GM23338 (cell line): ENCODE data around the gene DCHS1. TPM values are rescaled to one million over a fixed set of nuclear protein-coding genes. Genes with fewer than 3 reads are reported as not detected.

Experiments
- ATAC-seq: fragments of 200-7000 bp; cut with Tn5 transposase; 3 replicates; pipeline ENCODE4 v1.9.1; 2020
- DNase-seq: peaks from one replicate; pipeline ENCODE4 v3.0.0-alpha.2; 2015; ENCODE audit warnings: low spot score
- H2AFZ ChIP-seq: fragments of 200-600 bp; sonication (generic); 2 replicates; pipeline ENCODE4 v1.8.0; 2016; ENCODE audit warnings: antibody characterized with exemption, mild to moderate bottlenecking, moderate library complexity
- H3F3A ChIP-seq: fragments of 200-600 bp; sonication (generic); replicated peaks from 2 replicates; pipeline ENCODE4 v1.8.0; 2017; ENCODE audit warnings: antibody characterized with exemption, mixed run types, low read depth
- H3K27ac ChIP-seq: fragments of 200-600 bp; sonication (generic); 2 replicates; pipeline ENCODE4 v1.6.1; 2016; ENCODE audit warnings: low read depth
- H3K27me3 ChIP-seq: fragments of 200-600 bp; sonication (generic); 2 replicates; pipeline ENCODE4 v1.8.0; 2016; ENCODE audit warnings: mild to moderate bottlenecking, mixed run types, moderate library complexity; ENCODE audit not compliant: insufficient read depth
- H3K36me3 ChIP-seq: fragments of 200-600 bp; sonication (generic); 2 replicates; pipeline ENCODE4 v1.8.0; 2016; ENCODE audit warnings: mild to moderate bottlenecking; ENCODE audit not compliant: insufficient read depth
- H3K4me1 ChIP-seq: fragments of 200-600 bp; sonication (generic); 2 replicates; pipeline ENCODE4 v1.8.0; 2016; ENCODE audit warnings: mild to moderate bottlenecking, moderate library complexity; ENCODE audit not compliant: insufficient read depth
- H3K4me2 ChIP-seq: fragments of 200-600 bp; sonication (generic); 2 replicates; pipeline ENCODE4 v1.7.1; 2017; ENCODE audit warnings: mixed run types
- H3K4me3 ChIP-seq: fragments of 200-600 bp; sonication (generic); 2 replicates; pipeline ENCODE4 v1.6.1; 2016; ENCODE audit warnings: mixed run types
- H3K79me2 ChIP-seq: fragments of 200-600 bp; sonication (generic); replicated peaks from 2 replicates; pipeline ENCODE4 v1.8.0; 2017; ENCODE audit warnings: mild to moderate bottlenecking; ENCODE audit not compliant: insufficient read depth
- H3K9me2 ChIP-seq: fragments of 200-600 bp; sonication (generic); 2 replicates; pipeline ENCODE4 v1.8.0; 2017; ENCODE audit not compliant: insufficient read depth
- H4K20me1 ChIP-seq: fragments of 200-600 bp; sonication (generic); replicated peaks from 2 replicates; pipeline ENCODE4 v1.8.0; 2017; ENCODE audit warnings: mild to moderate bottlenecking; ENCODE audit not compliant: insufficient read depth
- H3K27ac Mint-ChIP-seq: 2 replicates; pipeline ENCODE4 v1.8.0; 2020; ENCODE audit warnings: inconsistent platforms, mild to moderate bottlenecking, moderate library complexity, mixed read lengths
- H3K27me3 Mint-ChIP-seq: 3 replicates; pipeline ENCODE4 v1.8.0; 2022; ENCODE audit warnings: low read depth, mild to moderate bottlenecking, moderate library complexity, mixed read lengths, inconsistent platforms; ENCODE audit not compliant: insufficient read depth, poor library complexity
- H3K36me3 Mint-ChIP-seq: 3 replicates; pipeline ENCODE4 v1.8.0; 2021; ENCODE audit warnings: low read depth, mild to moderate bottlenecking, inconsistent platforms, moderate library complexity, mixed read lengths
- H3K4me1 Mint-ChIP-seq: 3 replicates; pipeline ENCODE4 v1.8.0; 2020; ENCODE audit warnings: mild to moderate bottlenecking, inconsistent platforms, mixed read lengths
- H3K4me3 Mint-ChIP-seq: 3 replicates; pipeline ENCODE4 v1.8.0; 2021; ENCODE audit warnings: moderate library complexity, mild to moderate bottlenecking, inconsistent platforms, mixed read lengths
- H3K9me3 Mint-ChIP-seq: 3 replicates; pipeline ENCODE4 v1.8.0; 2020; ENCODE audit warnings: moderate library complexity, mild to moderate bottlenecking, inconsistent platforms, mixed read lengths
- CREB1 ChIP-seq: fragments of 250-450 bp; sonication (Bioruptor Pico); IDR thresholded peaks from 2 replicates; pipeline ENCODE4 v1.5.0; 2020; ENCODE audit warnings: low read depth, mild to moderate bottlenecking, moderate library complexity
- EZH2phosphoT487 ChIP-seq: fragments of 200-600 bp; sonication (generic); IDR thresholded peaks from one replicate; pipeline ENCODE4 v1.8.1; 2018; ENCODE audit warnings: antibody characterized with exemption; ENCODE audit not compliant: unreplicated experiment
- JUNB ChIP-seq: IDR thresholded peaks from one replicate; pipeline ENCODE4 v1.6.1; 2016; ENCODE audit warnings: antibody characterized with exemption; ENCODE audit not compliant: unreplicated experiment
- NANOG ChIP-seq: IDR thresholded peaks from 2 replicates; pipeline ENCODE4 v1.6.1; 2016; ENCODE audit warnings: antibody characterized with exemption, borderline replicate concordance
- POLR2AphosphoS5 ChIP-seq: IDR thresholded peaks from 2 replicates; pipeline ENCODE4 v1.6.1; 2016; ENCODE audit warnings: antibody characterized with exemption, low read depth
- STAT1 ChIP-seq: IDR thresholded peaks from one replicate; pipeline ENCODE4 v1.6.1; 2016; ENCODE audit warnings: antibody characterized with exemption; ENCODE audit not compliant: unreplicated experiment
- ZNF331 ChIP-seq: fragments of 250-450 bp; sonication (Bioruptor Pico); IDR thresholded peaks from 2 replicates; pipeline ENCODE4 v1.5.0; 2020; ENCODE audit warnings: low read depth, mild to moderate bottlenecking, moderate library complexity
- polyA plus RNA-seq: library from polyadenylated mRNA; unstranded; fragments of >200 nt; fragmentation: Nextera tagmentation; extraction: Ambion mirVana; gene quantifications from 2 replicates; pipeline ENCODE4 v1.2.1, GENCODE V29; 2016
- total RNA-seq: library from RNA; depleted of rRNA; stranded (reverse); fragments of >200 nt; shearing (Covaris generic); gene quantifications from 2 replicates; pipeline ENCODE4 v1.2.3, GENCODE V29; 2014
- TF ChIP-seq, protein P1 (sequence below): IDR thresholded peaks from one replicate; pipeline ENCODE4 v1.6.1; 2018; ENCODE audit warnings: antibody characterized with exemption; ENCODE audit not compliant: unreplicated experiment
- TF ChIP-seq, protein P2 (sequence below), 2 experiments: fragments of 200-600 bp in 1 of 2; sonication (generic) in 1 of 2; conservative IDR thresholded peaks; 2 replicates each; pipeline versions ENCODE4 v1.5.1 to v1.6.1; 2016 to 2017; ENCODE audit warnings: antibody characterized with exemption in 2 of 2, low read depth in 2 of 2, mild to moderate bottlenecking in 2 of 2, moderate library complexity in 1 of 2
- TF ChIP-seq, protein P3 (sequence below): fragments of 250-450 bp; sonication (Bioruptor Pico); IDR thresholded peaks from 2 replicates; pipeline ENCODE4 v1.5.0; 2020; ENCODE audit warnings: mild to moderate bottlenecking, moderate library complexity

DCHS1 gene
- total and polyA plus RNA-seq, 2 experiments from 2014 or later, result 2.3 to 20.7 TPM

DNA sequence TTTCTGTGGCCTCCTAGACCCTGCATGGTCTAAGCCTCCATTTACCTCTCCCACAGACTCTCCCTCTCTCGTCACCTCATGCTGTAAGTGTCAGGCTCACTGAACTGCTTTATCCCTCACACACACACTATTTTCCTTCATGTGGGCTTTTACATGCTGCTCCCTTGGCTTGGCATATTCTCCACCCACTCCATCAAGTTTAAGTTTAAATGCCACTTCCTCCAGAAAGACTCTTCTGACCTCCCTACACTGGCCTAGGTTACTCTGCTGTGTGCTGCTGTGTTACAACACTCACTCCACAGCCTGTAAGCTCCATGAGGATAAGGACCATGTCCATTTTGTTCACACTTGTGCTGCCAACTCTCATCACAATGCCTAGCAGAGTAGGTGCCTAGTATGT, 2.5 kb downstream of the DCHS1 start:
- no peak overlapping the region for H3K4me3 Mint-ChIP-seq
- peaks cover 63% of the 10 kb centered on the region for H3K27me3 ChIP-seq
- no peaks in the 10 kb centered on the region; the same call in 1 of the 2 replicates for H4K20me1 ChIP-seq
- H3K27ac ChIP-seq, result no peak overlapping the region
- no peaks in the 10 kb centered on the region for H3K79me2 ChIP-seq
- H3K9me2 ChIP-seq, result no peaks in the 10 kb centered on the region
- H3K4me1 ChIP-seq, result peaks cover 8% of the 10 kb centered on the region
- peaks cover 16% of the 10 kb centered on the region for H3K27me3 Mint-ChIP-seq
- peaks cover 10% of the 10 kb centered on the region; the same call in 1 of the 2 replicates for H3F3A ChIP-seq
- no peak for TF ChIP-seq JUNB
- TF ChIP-seq, protein P1, sequence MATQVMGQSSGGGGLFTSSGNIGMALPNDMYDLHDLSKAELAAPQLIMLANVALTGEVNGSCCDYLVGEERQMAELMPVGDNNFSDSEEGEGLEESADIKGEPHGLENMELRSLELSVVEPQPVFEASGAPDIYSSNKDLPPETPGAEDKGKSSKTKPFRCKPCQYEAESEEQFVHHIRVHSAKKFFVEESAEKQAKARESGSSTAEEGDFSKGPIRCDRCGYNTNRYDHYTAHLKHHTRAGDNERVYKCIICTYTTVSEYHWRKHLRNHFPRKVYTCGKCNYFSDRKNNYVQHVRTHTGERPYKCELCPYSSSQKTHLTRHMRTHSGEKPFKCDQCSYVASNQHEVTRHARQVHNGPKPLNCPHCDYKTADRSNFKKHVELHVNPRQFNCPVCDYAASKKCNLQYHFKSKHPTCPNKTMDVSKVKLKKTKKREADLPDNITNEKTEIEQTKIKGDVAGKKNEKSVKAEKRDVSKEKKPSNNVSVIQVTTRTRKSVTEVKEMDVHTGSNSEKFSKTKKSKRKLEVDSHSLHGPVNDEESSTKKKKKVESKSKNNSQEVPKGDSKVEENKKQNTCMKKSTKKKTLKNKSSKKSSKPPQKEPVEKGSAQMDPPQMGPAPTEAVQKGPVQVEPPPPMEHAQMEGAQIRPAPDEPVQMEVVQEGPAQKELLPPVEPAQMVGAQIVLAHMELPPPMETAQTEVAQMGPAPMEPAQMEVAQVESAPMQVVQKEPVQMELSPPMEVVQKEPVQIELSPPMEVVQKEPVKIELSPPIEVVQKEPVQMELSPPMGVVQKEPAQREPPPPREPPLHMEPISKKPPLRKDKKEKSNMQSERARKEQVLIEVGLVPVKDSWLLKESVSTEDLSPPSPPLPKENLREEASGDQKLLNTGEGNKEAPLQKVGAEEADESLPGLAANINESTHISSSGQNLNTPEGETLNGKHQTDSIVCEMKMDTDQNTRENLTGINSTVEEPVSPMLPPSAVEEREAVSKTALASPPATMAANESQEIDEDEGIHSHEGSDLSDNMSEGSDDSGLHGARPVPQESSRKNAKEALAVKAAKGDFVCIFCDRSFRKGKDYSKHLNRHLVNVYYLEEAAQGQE, result no peak
- TF ChIP-seq, protein P2, sequence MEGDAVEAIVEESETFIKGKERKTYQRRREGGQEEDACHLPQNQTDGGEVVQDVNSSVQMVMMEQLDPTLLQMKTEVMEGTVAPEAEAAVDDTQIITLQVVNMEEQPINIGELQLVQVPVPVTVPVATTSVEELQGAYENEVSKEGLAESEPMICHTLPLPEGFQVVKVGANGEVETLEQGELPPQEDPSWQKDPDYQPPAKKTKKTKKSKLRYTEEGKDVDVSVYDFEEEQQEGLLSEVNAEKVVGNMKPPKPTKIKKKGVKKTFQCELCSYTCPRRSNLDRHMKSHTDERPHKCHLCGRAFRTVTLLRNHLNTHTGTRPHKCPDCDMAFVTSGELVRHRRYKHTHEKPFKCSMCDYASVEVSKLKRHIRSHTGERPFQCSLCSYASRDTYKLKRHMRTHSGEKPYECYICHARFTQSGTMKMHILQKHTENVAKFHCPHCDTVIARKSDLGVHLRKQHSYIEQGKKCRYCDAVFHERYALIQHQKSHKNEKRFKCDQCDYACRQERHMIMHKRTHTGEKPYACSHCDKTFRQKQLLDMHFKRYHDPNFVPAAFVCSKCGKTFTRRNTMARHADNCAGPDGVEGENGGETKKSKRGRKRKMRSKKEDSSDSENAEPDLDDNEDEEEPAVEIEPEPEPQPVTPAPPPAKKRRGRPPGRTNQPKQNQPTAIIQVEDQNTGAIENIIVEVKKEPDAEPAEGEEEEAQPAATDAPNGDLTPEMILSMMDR (conservative IDR thresholded peaks at IDR 0.05; ENCODE audit: low read depth in 2 of 2), result no peak
- no peak for TF ChIP-seq ZNF331 (CRISPR knock-in tag)
- TF ChIP-seq POLR2AphosphoS5, result no peak
- no peak for TF ChIP-seq CREB1 (CRISPR knock-in tag)
- TF ChIP-seq, protein P3, sequence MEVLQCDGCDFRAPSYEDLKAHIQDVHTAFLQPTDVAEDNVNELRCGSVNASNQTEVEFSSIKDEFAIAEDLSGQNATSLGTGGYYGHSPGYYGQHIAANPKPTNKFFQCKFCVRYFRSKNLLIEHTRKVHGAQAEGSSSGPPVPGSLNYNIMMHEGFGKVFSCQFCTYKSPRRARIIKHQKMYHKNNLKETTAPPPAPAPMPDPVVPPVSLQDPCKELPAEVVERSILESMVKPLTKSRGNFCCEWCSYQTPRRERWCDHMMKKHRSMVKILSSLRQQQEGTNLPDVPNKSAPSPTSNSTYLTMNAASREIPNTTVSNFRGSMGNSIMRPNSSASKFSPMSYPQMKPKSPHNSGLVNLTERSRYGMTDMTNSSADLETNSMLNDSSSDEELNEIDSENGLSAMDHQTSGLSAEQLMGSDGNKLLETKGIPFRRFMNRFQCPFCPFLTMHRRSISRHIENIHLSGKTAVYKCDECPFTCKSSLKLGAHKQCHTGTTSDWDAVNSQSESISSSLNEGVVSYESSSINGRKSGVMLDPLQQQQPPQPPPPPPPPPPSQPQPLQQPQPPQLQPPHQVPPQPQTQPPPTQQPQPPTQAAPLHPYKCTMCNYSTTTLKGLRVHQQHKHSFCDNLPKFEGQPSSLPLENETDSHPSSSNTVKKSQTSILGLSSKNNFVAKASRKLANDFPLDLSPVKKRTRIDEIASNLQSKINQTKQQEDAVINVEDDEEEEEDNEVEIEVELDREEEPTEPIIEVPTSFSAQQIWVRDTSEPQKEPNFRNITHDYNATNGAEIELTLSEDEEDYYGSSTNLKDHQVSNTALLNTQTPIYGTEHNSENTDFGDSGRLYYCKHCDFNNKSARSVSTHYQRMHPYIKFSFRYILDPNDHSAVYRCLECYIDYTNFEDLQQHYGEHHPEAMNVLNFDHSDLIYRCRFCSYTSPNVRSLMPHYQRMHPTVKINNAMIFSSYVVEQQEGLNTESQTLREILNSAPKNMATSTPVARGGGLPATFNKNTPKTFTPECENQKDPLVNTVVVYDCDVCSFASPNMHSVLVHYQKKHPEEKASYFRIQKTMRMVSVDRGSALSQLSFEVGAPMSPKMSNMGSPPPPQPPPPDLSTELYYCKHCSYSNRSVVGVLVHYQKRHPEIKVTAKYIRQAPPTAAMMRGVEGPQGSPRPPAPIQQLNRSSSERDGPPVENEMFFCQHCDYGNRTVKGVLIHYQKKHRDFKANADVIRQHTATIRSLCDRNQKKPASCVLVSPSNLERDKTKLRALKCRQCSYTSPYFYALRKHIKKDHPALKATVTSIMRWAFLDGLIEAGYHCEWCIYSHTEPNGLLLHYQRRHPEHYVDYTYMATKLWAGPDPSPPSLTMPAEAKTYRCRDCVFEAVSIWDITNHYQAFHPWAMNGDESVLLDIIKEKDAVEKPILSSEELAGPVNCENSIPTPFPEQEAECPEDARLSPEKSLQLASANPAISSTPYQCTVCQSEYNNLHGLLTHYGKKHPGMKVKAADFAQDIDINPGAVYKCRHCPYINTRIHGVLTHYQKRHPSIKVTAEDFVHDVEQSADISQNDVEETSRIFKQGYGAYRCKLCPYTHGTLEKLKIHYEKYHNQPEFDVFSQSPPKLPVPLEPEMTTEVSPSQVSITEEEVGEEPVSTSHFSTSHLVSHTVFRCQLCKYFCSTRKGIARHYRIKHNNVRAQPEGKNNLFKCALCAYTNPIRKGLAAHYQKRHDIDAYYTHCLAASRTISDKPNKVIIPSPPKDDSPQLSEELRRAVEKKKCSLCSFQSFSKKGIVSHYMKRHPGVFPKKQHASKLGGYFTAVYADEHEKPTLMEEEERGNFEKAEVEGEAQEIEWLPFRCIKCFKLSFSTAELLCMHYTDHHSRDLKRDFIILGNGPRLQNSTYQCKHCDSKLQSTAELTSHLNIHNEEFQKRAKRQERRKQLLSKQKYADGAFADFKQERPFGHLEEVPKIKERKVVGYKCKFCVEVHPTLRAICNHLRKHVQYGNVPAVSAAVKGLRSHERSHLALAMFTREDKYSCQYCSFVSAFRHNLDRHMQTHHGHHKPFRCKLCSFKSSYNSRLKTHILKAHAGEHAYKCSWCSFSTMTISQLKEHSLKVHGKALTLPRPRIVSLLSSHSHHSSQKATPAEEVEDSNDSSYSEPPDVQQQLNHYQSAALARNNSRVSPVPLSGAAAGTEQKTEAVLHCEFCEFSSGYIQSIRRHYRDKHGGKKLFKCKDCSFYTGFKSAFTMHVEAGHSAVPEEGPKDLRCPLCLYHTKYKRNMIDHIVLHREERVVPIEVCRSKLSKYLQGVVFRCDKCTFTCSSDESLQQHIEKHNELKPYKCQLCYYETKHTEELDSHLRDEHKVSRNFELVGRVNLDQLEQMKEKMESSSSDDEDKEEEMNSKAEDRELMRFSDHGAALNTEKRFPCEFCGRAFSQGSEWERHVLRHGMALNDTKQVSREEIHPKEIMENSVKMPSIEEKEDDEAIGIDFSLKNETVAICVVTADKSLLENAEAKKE (CRISPR knock-in tag), result no peak
- TF ChIP-seq EZH2phosphoT487, result no peak
- TF ChIP-seq STAT1, result no peak
- TF ChIP-seq NANOG, result no peak
- no peak overlapping the region for H3K4me2 ChIP-seq
- ATAC-seq (no peak), DNase-seq (no peak)
- peaks cover 10% of the 10 kb centered on the region for H3K4me1 Mint-ChIP-seq
- H3K36me3 Mint-ChIP-seq, result no peaks in the 10 kb centered on the region
- H3K27ac Mint-ChIP-seq, result no peak overlapping the region
- H3K36me3 ChIP-seq, result no peaks in the 10 kb centered on the region
- H3K9me3 Mint-ChIP-seq, result no peaks in the 10 kb centered on the region
- H3K4me3 ChIP-seq, result no peak overlapping the region
- no peak overlapping the region for H2AFZ ChIP-seq
